ENCODE data around the gene STIM1. TPM values are rescaled to one million over a fixed set of nuclear protein-coding genes. Genes with fewer than 3 reads are reported as not detected.
A peak's percentile ranks its signal among the peaks of the same experiment; 100 is the strongest.

Gene STIM1
- total RNA-seq, 2 donors from 2014 or later, result 115 to 125 TPM

DNA sequence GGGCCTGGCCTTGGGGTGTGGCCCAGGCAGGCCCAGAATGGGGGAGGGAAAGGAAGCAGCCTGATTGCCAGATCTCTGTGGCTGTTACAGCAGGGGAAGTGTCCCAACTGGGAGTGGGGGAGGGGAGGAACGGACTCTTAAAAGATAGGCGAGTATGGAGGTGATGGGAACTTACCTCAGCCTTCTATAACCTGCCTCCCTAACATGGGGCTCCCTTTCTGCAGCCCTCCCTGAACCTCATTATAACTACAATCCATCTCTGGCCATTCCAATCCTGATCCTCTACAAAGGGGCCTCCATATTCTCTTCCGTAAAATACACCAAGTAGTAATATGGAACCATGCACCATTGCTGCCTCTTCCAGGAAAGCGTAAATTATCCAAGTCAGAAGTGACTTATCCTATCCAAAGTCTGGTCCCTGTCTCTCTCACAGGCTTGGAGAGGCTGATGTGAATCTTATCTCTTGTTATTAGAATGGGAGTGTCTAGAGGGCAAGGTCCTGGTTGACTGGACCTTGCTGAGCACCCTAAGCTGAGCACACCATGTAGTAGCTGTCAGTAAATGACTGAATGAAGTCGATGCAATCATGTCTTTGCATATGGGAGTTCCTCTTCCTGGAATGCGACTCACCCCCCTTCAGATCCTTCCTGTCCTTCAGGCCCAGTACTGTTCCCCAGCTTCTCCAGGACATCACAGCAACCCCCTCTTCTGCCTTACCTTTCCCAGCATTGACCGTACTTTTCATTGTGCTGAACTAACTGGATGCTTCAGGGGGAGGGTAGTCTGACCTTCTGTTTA lies 20.6 kb upstream of the STIM1 start:
- H3K4me1 Mint-ChIP-seq, result peaks cover 76% of the 10 kb centered on the region
- peaks cover 11% of the 10 kb centered on the region for H3K36me3 Mint-ChIP-seq (ENCODE audit: low read depth)
- no peaks in the 10 kb centered on the region for H3K27me3 Mint-ChIP-seq
- H3K9me3 ChIP-seq (ENCODE audit: control insufficient read depth, low read length, poor library complexity, severe bottlenecking), result no peaks in the 10 kb centered on the region
- ATAC-seq, result no peak
- peak overlapping the region; percentile 97 for H3K4me3 Mint-ChIP-seq
- peak overlapping the region; percentile 98 for H3K27ac Mint-ChIP-seq
- no peak for DNase-seq

GRCh38 chr11:3835751-3836150 lies 19.7 kb upstream of the STIM1 start:
- no peak for ATAC-seq
- DNase-seq, result no peak
- H3K27me3 Mint-ChIP-seq, result no peaks in the 10 kb centered on the region
- H3K4me3 Mint-ChIP-seq, result peak overlapping the region; percentile 97
- peak overlapping the region; percentile 98 for H3K27ac Mint-ChIP-seq
- peaks cover 72% of the 10 kb centered on the region for H3K4me1 Mint-ChIP-seq
- H3K36me3 Mint-ChIP-seq (ENCODE audit: low read depth), result peaks cover 13% of the 10 kb centered on the region
- no peaks in the 10 kb centered on the region for H3K9me3 ChIP-seq (ENCODE audit: control insufficient read depth, low read length, poor library complexity, severe bottlenecking)

GRCh38 chr11:3836903-3837302 lies 18.6 kb upstream of the STIM1 start:
- H3K4me3 Mint-ChIP-seq, result peak overlapping the region; percentile 97
- no peaks in the 10 kb centered on the region for H3K9me3 ChIP-seq (ENCODE audit: control insufficient read depth, low read length, poor library complexity, severe bottlenecking)
- peak in 2 of 3 donors; percentile 31 to 37 for DNase-seq
- ATAC-seq, result no peak
- H3K4me1 Mint-ChIP-seq, result peaks cover 61% of the 10 kb centered on the region
- H3K27ac Mint-ChIP-seq, result peak overlapping the region; percentile 98
- H3K36me3 Mint-ChIP-seq (ENCODE audit: low read depth), result peaks cover 13% of the 10 kb centered on the region
- no peaks in the 10 kb centered on the region for H3K27me3 Mint-ChIP-seq

DNA sequence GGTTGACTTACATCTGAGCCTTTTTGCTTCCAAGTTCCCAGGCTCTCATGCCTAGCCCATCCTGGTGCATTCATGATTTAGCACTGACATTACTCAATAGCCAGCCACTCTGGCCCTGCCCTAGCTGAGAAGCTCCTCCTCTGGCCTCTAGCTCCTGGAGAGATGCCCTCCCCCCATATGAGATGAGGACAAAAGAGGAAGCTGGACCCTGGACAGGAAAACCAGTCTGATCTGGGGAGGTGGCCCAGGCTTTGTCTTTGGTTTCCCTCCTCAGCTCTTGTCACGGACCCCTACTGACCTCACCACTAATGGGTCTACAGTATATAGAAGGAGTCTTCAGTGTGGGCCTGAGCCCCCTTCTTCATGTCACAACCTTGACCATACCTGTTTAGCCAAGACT lies 17.7 kb upstream of the STIM1 start:
- Mint-ChIP-seq H3K4me1 (peaks cover 54% of the 10 kb centered on the region), H3K36me3 (ENCODE audit: low read depth) (peaks cover 13% of the 10 kb centered on the region)

DNA sequence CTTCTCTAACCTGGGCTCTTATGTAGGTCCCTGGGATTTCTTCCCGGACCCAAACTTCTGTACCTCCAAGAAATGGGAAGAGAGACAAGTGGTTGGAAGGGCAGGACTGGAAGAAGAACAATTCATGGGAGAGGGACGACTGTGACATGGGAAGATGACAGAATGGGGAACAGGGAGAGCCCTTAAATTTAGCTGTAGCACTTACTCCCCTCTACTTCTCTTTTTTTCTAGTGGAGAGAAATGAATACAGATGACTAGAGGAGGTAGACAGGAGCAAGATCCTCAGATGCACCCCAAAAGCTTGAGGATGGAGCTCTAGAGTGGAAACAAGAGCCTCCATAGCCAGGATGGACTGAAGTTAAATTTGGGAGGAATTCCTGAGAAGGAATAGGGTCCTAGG lies 17.0 kb upstream of the STIM1 start:
- DNase-seq (no peak), ATAC-seq (no peak)
- H3K27ac Mint-ChIP-seq, result peak overlapping the region; percentile 98
- H3K4me3 Mint-ChIP-seq, result peak overlapping the region; percentile 97
- H3K4me1 Mint-ChIP-seq, result peaks cover 47% of the 10 kb centered on the region
- H3K27me3 Mint-ChIP-seq, result no peaks in the 10 kb centered on the region
- H3K9me3 ChIP-seq (ENCODE audit: control insufficient read depth, low read length, poor library complexity, severe bottlenecking), result no peaks in the 10 kb centered on the region
- H3K36me3 Mint-ChIP-seq (ENCODE audit: low read depth), result peaks cover 13% of the 10 kb centered on the region

More for the DNA sequence above, 17.7 kb upstream of the STIM1 start:
- H3K9me3 ChIP-seq (ENCODE audit: control insufficient read depth, low read length, poor library complexity, severe bottlenecking), result no peaks in the 10 kb centered on the region
- ATAC-seq (no peak), DNase-seq (no peak)
- Mint-ChIP-seq H3K27ac (peak overlapping the region; percentile 98), H3K4me3 (peak overlapping the region; percentile 97), H3K27me3 (no peaks in the 10 kb centered on the region)

GRCh38 chr11:3840004-3840869 lies 15.2 kb upstream of the STIM1 start:
- H3K4me1 Mint-ChIP-seq, result peaks cover 34% of the 10 kb centered on the region
- H3K4me3 Mint-ChIP-seq, result peak overlapping the region; percentile 97
- H3K27me3 Mint-ChIP-seq, result no peaks in the 10 kb centered on the region
- no peaks in the 10 kb centered on the region for H3K9me3 ChIP-seq (ENCODE audit: control insufficient read depth, low read length, poor library complexity, severe bottlenecking)
- no peak for ATAC-seq
- peak in 2 of 3 donors; percentile 28 to 30 for DNase-seq
- peak overlapping the region; percentile 98 for H3K27ac Mint-ChIP-seq
- H3K36me3 Mint-ChIP-seq (ENCODE audit: low read depth), result peaks cover 13% of the 10 kb centered on the region

- peak; percentile 82 for ATAC-seq
- Mint-ChIP-seq H3K4me3 (peak within 1 kb of the TSS; percentile 97), H3K27ac (peak within 1 kb of the TSS; percentile 98), H3K4me1 (peaks cover 28% of the 10 kb centered on the region), H3K27me3 (no peaks in the 10 kb centered on the region), H3K36me3 (ENCODE audit: low read depth) (peaks cover 9% of the 10 kb centered on the region)
- DNase-seq, result peak in 2 of 3 donors; percentile 42 to 63
- H3K9me3 ChIP-seq (ENCODE audit: control insufficient read depth, low read length, poor library complexity, severe bottlenecking), result no peaks in the 10 kb centered on the region
These were observed 14.5 kb upstream of the STIM1 start, which contains the start of gene RHOG for GRCh38 chr11:3840870-3841425. RHOG (minus strand) TSS chr11:3840959; CDS start chr11:3828138, 12,821 bp downstream.

- peak; percentile 86 to 93 (median 88) for DNase-seq
- Mint-ChIP-seq H3K27me3 (no peaks in the 10 kb centered on the region), H3K4me3 (peak overlapping the region; percentile 97), H3K4me1 (peaks cover 28% of the 10 kb centered on the region), H3K36me3 (ENCODE audit: low read depth) (peaks cover 9% of the 10 kb centered on the region), H3K27ac (peak overlapping the region; percentile 98)
- no peaks in the 10 kb centered on the region for H3K9me3 ChIP-seq (ENCODE audit: control insufficient read depth, low read length, poor library complexity, severe bottlenecking)
- peak; percentile 45 for ATAC-seq
These were observed 13.8 kb upstream of the STIM1 start for GRCh38 chr11:3841426-3842350.

- H3K27ac Mint-ChIP-seq, result peak overlapping the region; percentile 98
- H3K4me3 Mint-ChIP-seq, result no peak overlapping the region
- H3K4me1 Mint-ChIP-seq, result peaks cover 19% of the 10 kb centered on the region
- ATAC-seq (no peak), DNase-seq (no peak)
- H3K9me3 ChIP-seq (ENCODE audit: control insufficient read depth, low read length, poor library complexity, severe bottlenecking), result no peaks in the 10 kb centered on the region
- H3K36me3 Mint-ChIP-seq (ENCODE audit: low read depth), result peaks cover 9% of the 10 kb centered on the region
- no peaks in the 10 kb centered on the region for H3K27me3 Mint-ChIP-seq
These were observed 12.1 kb upstream of the STIM1 start for GRCh38 chr11:3843326-3843725.

DNA sequence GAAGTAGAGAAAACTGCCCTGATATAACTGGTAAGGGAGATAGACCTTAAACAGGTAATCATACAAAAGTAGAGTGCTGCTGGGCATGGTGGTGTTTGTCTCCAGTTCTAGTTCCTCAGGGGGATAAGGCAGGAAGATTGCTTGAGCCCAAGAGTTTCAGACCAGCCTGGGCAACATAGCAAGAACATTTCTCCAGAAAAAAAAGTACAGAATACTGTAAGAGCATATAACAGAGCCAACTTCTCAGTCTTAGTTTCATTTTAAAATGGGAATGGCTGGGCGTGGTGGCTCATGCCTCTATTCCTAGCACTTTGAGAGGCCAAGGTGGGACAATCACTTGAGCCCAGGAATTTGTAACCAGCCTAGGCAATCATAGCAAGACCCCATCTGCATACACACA lies 10.2 kb upstream of the STIM1 start:
- ATAC-seq (no peak), DNase-seq (no peak)
- H3K27me3 Mint-ChIP-seq, result no peaks in the 10 kb centered on the region
- peak overlapping the region; percentile 98 for H3K27ac Mint-ChIP-seq
- H3K9me3 ChIP-seq (ENCODE audit: control insufficient read depth, low read length, poor library complexity, severe bottlenecking), result no peaks in the 10 kb centered on the region
- H3K4me3 Mint-ChIP-seq, result no peak overlapping the region
- H3K36me3 Mint-ChIP-seq (ENCODE audit: low read depth), result no peaks in the 10 kb centered on the region
- peaks cover 11% of the 10 kb centered on the region for H3K4me1 Mint-ChIP-seq

- no peak overlapping the region for H3K27ac Mint-ChIP-seq
- peaks cover 11% of the 10 kb centered on the region for H3K4me1 Mint-ChIP-seq
- H3K27me3 Mint-ChIP-seq, result no peaks in the 10 kb centered on the region
- no peak for DNase-seq
- H3K36me3 Mint-ChIP-seq (ENCODE audit: low read depth), result no peaks in the 10 kb centered on the region
- ATAC-seq, result no peak
- no peak overlapping the region for H3K4me3 Mint-ChIP-seq
- H3K9me3 ChIP-seq (ENCODE audit: control insufficient read depth, low read length, poor library complexity, severe bottlenecking), result no peaks in the 10 kb centered on the region
These were observed 9.8 kb upstream of the STIM1 start for GRCh38 chr11:3845670-3846069.

DNA sequence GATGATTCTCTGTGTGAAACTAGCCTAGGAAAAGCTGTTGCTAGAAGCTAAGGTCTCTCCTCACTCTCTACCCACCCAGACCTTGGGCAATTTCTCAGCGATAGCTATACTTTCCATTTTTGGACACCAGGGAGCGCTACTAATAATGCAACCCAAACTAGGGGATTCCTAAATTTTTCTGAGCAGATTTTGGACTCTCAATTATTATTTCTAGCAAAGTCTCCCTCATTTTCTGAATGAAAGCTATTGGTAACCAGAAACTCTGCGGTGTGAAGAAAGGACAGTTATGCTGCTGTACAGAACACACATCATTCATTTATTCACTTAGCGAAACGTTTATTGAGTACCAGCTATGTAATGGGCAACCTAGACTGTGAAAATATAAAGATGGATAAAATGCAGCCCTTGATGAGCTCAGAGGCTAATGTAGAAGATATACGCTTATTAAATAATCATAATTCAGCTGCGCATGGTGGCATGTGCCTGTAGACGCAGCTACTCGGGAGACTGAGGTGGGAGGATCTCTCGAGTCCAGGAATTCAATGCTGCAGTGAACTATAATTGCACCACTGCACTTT lies 6.1 kb upstream of the STIM1 start:
- ATAC-seq, result peak; percentile 73
- Mint-ChIP-seq H3K27me3 (no peaks in the 10 kb centered on the region), H3K27ac (peak overlapping the region; percentile 45), H3K4me1 (peaks cover 26% of the 10 kb centered on the region), H3K4me3 (peak overlapping the region; percentile 41), H3K36me3 (ENCODE audit: low read depth) (no peaks in the 10 kb centered on the region)
- no peaks in the 10 kb centered on the region for H3K9me3 ChIP-seq (ENCODE audit: control insufficient read depth, low read length, poor library complexity, severe bottlenecking)
- peak in 1 of 3 donors; percentile 48 for DNase-seq
